ENCODE results near the gene SDR42E2.
A peak's percentile ranks its signal among the peaks of the same experiment; 100 is the strongest.

The SDR42E2 gene

GRCh38 chr16:22188267-22188594 lies 25.9 kb downstream of the SDR42E2 start:
- peaks cover 8% of the 10 kb centered on the region for H3K27me3 Mint-ChIP-seq (ENCODE audit: low read depth, poor library complexity)
- peaks cover 34% of the 10 kb centered on the region for H3K4me1 Mint-ChIP-seq
- no peaks in the 10 kb centered on the region for H3K9me3 Mint-ChIP-seq
- no peak for TF ChIP-seq CTCF (IDR thresholded peaks at IDR 0.05)
- no peak for DNase-seq
- H3K36me3 Mint-ChIP-seq (ENCODE audit: low read depth), result no peaks in the 10 kb centered on the region
- H3K27ac Mint-ChIP-seq, result no peak overlapping the region
- no peak overlapping the region for H3K4me3 Mint-ChIP-seq

GRCh38 chr16:22188595-22189442 lies 26.5 kb downstream of the SDR42E2 start:
- no peaks in the 10 kb centered on the region for H3K9me3 Mint-ChIP-seq
- peak overlapping the region; percentile 39 for H3K27ac Mint-ChIP-seq
- peaks cover 34% of the 10 kb centered on the region for H3K4me1 Mint-ChIP-seq
- H3K27me3 Mint-ChIP-seq (ENCODE audit: low read depth, poor library complexity), result peaks cover 10% of the 10 kb centered on the region
- H3K36me3 Mint-ChIP-seq (ENCODE audit: low read depth), result no peaks in the 10 kb centered on the region
- peak; percentile 86 for TF ChIP-seq CTCF (IDR thresholded peaks at IDR 0.05)
- peak overlapping the region; percentile 97 for H3K4me3 Mint-ChIP-seq
- peak; percentile 66 for DNase-seq

GRCh38 chr16:22189473-22190080 lies 27.3 kb downstream of the SDR42E2 start:
- TF ChIP-seq CTCF (IDR thresholded peaks at IDR 0.05), result no peak
- Mint-ChIP-seq H3K4me1 (peaks cover 35% of the 10 kb centered on the region), H3K27me3 (ENCODE audit: low read depth, poor library complexity) (peaks cover 12% of the 10 kb centered on the region), H3K9me3 (no peaks in the 10 kb centered on the region), H3K4me3 (peak overlapping the region; percentile 97), H3K27ac (peak overlapping the region; percentile 27), H3K36me3 (ENCODE audit: low read depth) (no peaks in the 10 kb centered on the region)
- DNase-seq, result peak; percentile 23

- H3K4me1 Mint-ChIP-seq, result peaks cover 41% of the 10 kb centered on the region
- TF ChIP-seq CTCF (IDR thresholded peaks at IDR 0.05), result no peak
- H3K9me3 Mint-ChIP-seq, result no peaks in the 10 kb centered on the region
- peak overlapping the region; percentile 99 for H3K27ac Mint-ChIP-seq
- H3K4me3 Mint-ChIP-seq, result peak overlapping the region; percentile 97
- peak; percentile 100 for DNase-seq
- no peaks in the 10 kb centered on the region for H3K36me3 Mint-ChIP-seq (ENCODE audit: low read depth)
- peaks cover 13% of the 10 kb centered on the region for H3K27me3 Mint-ChIP-seq (ENCODE audit: low read depth, poor library complexity)
Measured at GRCh38 chr16:22190081-22190775, 27.9 kb downstream of the SDR42E2 start.

- H3K27me3 Mint-ChIP-seq (ENCODE audit: low read depth, poor library complexity), result peaks cover 19% of the 10 kb centered on the region
- no peaks in the 10 kb centered on the region for H3K36me3 Mint-ChIP-seq (ENCODE audit: low read depth)
- peaks cover 41% of the 10 kb centered on the region for H3K4me1 Mint-ChIP-seq
- TF ChIP-seq CTCF (IDR thresholded peaks at IDR 0.05), result no peak
- H3K9me3 Mint-ChIP-seq, result no peaks in the 10 kb centered on the region
- H3K27ac Mint-ChIP-seq, result peak overlapping the region; percentile 99
- peak; percentile 100 for DNase-seq
- peak overlapping the region; percentile 97 for H3K4me3 Mint-ChIP-seq
Measured at GRCh38 chr16:22190776-22191531, 28.6 kb downstream of the SDR42E2 start.
